ENCODE measurements around the gene RNASEL. TPM values are rescaled to one million over a fixed set of nuclear protein-coding genes. Genes with fewer than 3 reads are reported as not detected.

The RNASEL gene
- total RNA-seq, 4 donors from 2014 or later = 6.4 to 14.6 (median 10.2) TPM

- no peak for TF ChIP-seq CTCF (IDR thresholded peaks at IDR 0.05; ENCODE audit: low read depth)
Measured at GRCh38 chr1:182617734-182618351, 28.8 kb upstream of the RNASEL start.

- TF ChIP-seq CTCF (IDR thresholded peaks at IDR 0.05; ENCODE audit: low read depth) = no peak
Measured at GRCh38 chr1:182617014-182617429, 28.0 kb upstream of the RNASEL start.

- no peak for TF ChIP-seq CTCF (IDR thresholded peaks at IDR 0.05; ENCODE audit: low read depth)
Measured at GRCh38 chr1:182616130-182617013, 27.3 kb upstream of the RNASEL start.

- no peak for TF ChIP-seq CTCF (IDR thresholded peaks at IDR 0.05; ENCODE audit: low read depth)
Measured at GRCh38 chr1:182615468-182616129, 26.5 kb upstream of the RNASEL start.

- TF ChIP-seq CTCF (IDR thresholded peaks at IDR 0.05; ENCODE audit: low read depth) = no peak
Measured at GRCh38 chr1:182614796-182615454, 25.9 kb upstream of the RNASEL start.

- TF ChIP-seq CTCF (IDR thresholded peaks at IDR 0.05; ENCODE audit: low read depth) = no peak
Measured at GRCh38 chr1:182611787-182612186, 22.7 kb upstream of the RNASEL start.
